IMR-90 (cell line): Measurements from ENCODE around the gene RTBDN. TPM values are rescaled to one million over a fixed set of nuclear protein-coding genes. Genes with fewer than 3 reads are reported as not detected.

Experiments used
- ATAC-seq: fragments of 200-7000 bp; cut with Tn5 transposase; 2 replicates; pipeline ENCODE4 v1.9.1; 2020; ENCODE audit warnings: low read depth, mild to moderate bottlenecking, moderate library complexity
- BruUV-seq: library from RNA; stranded (reverse); fragments of 400-500 nt; replicated peaks from 2 replicates; lab custom pipeline; 2021; lab: Mats Ljungman, UMichigan
- CTCF ChIA-PET: fragments of 300-600 bp; formaldehyde crosslinking; extraction: SDS; loops from one replicate; lab custom pipeline; 2021; ENCODE audit warnings: antibody characterized with exemption; lab: Yijun Ruan, JAX
- POLR2A ChIA-PET: fragments of 300-600 bp; sonication (Branson Sonifier 250); formaldehyde crosslinking; loops from one replicate; lab custom pipeline; 2022; ENCODE audit warnings: antibody characterized with exemption; ENCODE audit not compliant: unreplicated experiment; lab: Charles Lee
- DNase-seq: peaks from one replicate; pipeline ENCODE4 v3.0.0; 2013
- H2AFZ ChIP-seq: replicated peaks from 2 replicates; pipeline ENCODE3; 2013; ENCODE audit warnings: low read length, mild to moderate bottlenecking; ENCODE audit not compliant: poor library complexity
- H2AK5ac ChIP-seq: 2 replicates; pipeline ENCODE4 v1.6.1; 2013; ENCODE audit warnings: low read depth, low read length, inconsistent platforms
- H2AK9ac ChIP-seq: replicated peaks from 2 replicates; pipeline ENCODE3; 2013; ENCODE audit warnings: mild to moderate bottlenecking, low read depth, low read length, moderate library complexity; ENCODE audit not compliant: poor library complexity
- H2BK120ac ChIP-seq: 2 replicates; pipeline ENCODE4 v1.6.1; 2013; ENCODE audit warnings: low read depth, low read length, inconsistent platforms
- H2BK15ac ChIP-seq: 3 replicates; pipeline ENCODE4 v1.6.1; 2013; ENCODE audit warnings: low read depth, low read length, inconsistent platforms
- H2BK20ac ChIP-seq: 2 replicates; pipeline ENCODE4 v1.6.1; 2013; ENCODE audit warnings: low read depth, mild to moderate bottlenecking, inconsistent platforms, low read length, moderate library complexity
- H2BK5ac ChIP-seq: 2 replicates; pipeline ENCODE4 v1.6.1; 2013; ENCODE audit warnings: mild to moderate bottlenecking, low read depth, low read length, inconsistent platforms; ENCODE audit not compliant: poor library complexity, severe bottlenecking
- H3K14ac ChIP-seq: replicated peaks from 2 replicates; pipeline ENCODE4 v1.6.1; 2013; ENCODE audit warnings: low read depth, low read length, inconsistent platforms
- H3K18ac ChIP-seq: 2 replicates; pipeline ENCODE4 v1.6.1; 2013; ENCODE audit warnings: low read depth, low read length, control low read depth
- H3K23ac ChIP-seq: 2 replicates; pipeline ENCODE4 v1.6.1; 2013; ENCODE audit warnings: low read depth, low read length, inconsistent platforms
- H3K27ac ChIP-seq: 2 replicates; pipeline ENCODE4 v1.5.1; 2013; ENCODE audit warnings: mild to moderate bottlenecking, control low read depth, low read length; ENCODE audit not compliant: insufficient read depth
- H3K27me3 ChIP-seq: 2 replicates; pipeline ENCODE4 v1.6.1; 2013; ENCODE audit warnings: low read length; ENCODE audit not compliant: control insufficient read depth, insufficient read depth
- H3K36me3 ChIP-seq: 2 replicates; pipeline ENCODE4 v1.6.1; 2013; ENCODE audit warnings: low read length, mixed read lengths; ENCODE audit not compliant: control insufficient read depth, insufficient read depth
- H3K4ac ChIP-seq: 2 replicates; pipeline ENCODE4 v1.6.1; 2013; ENCODE audit warnings: low read depth, low read length, inconsistent platforms
- H3K4me1 ChIP-seq: 2 replicates; pipeline ENCODE4 v1.6.1; 2013; ENCODE audit warnings: low read length, mixed read lengths; ENCODE audit not compliant: control insufficient read depth, insufficient read depth
- H3K4me2 ChIP-seq: 2 replicates; pipeline ENCODE4 v1.6.1; 2013; ENCODE audit warnings: low read depth, mild to moderate bottlenecking, control low read depth, low read length, moderate library complexity
- H3K4me3 ChIP-seq: 2 replicates; pipeline ENCODE4 v1.5.1; 2013; ENCODE audit warnings: low read depth, mild to moderate bottlenecking, control low read depth, low read length, moderate library complexity; ENCODE audit not compliant: insufficient read depth
- H3K56ac ChIP-seq: 2 replicates; pipeline ENCODE4 v1.6.1; 2013; ENCODE audit warnings: low read length, inconsistent platforms; ENCODE audit not compliant: insufficient read depth; ENCODE audit errors: extremely low read depth
- H3K79me1 ChIP-seq, 2 experiments: 2 replicates each; pipeline ENCODE4 v1.6.1; 2013; ENCODE audit warnings: low read length in 2 of 2, inconsistent platforms in 1 of 2, low read depth in 1 of 2
- H3K9ac ChIP-seq: 2 replicates; pipeline ENCODE4 v1.6.1; 2013; ENCODE audit warnings: low read depth, low read length, control low read depth
- H3K9me1 ChIP-seq: 2 replicates; pipeline ENCODE4 v1.6.1; 2013; ENCODE audit warnings: low read length, inconsistent platforms; ENCODE audit not compliant: insufficient read depth
- H3K9me3 ChIP-seq: 2 replicates; pipeline ENCODE4 v1.6.1; 2013; ENCODE audit warnings: low read length; ENCODE audit not compliant: control insufficient read depth, insufficient read depth
- H4K20me1 ChIP-seq: 2 replicates; pipeline ENCODE4 v1.6.1; 2013; ENCODE audit warnings: low read length, inconsistent platforms; ENCODE audit not compliant: insufficient read depth
- H4K5ac ChIP-seq: 2 replicates; pipeline ENCODE4 v1.6.1; 2013; ENCODE audit warnings: mild to moderate bottlenecking, low read depth, low read length, control low read depth
- H4K8ac ChIP-seq, 2 experiments: 2 replicates each; pipeline ENCODE4 v1.6.1; 2013; ENCODE audit warnings: low read depth in 2 of 2, low read length in 2 of 2, control low read depth in 1 of 2, inconsistent platforms in 1 of 2
- H4K91ac ChIP-seq: 2 replicates; pipeline ENCODE4 v1.6.1; 2013; ENCODE audit warnings: low read depth, low read length, inconsistent platforms; ENCODE audit not compliant: insufficient read depth
- BHLHE40 ChIP-seq: fragments of 150-350 bp; IDR thresholded peaks from 2 replicates; pipeline ENCODE4 v1.6.1; 2016; ENCODE audit warnings: mild to moderate bottlenecking, low read depth, low read length
- FOS ChIP-seq: fragments of 150-350 bp; IDR thresholded peaks from 2 replicates; pipeline ENCODE4 v1.6.1; 2016; ENCODE audit warnings: low read depth, low read length
- POLR2A ChIP-seq: IDR thresholded peaks from 2 replicates; pipeline ENCODE4 v1.6.1; 2012; ENCODE audit warnings: mild to moderate bottlenecking, low read depth, low read length
- RCOR1 ChIP-seq: IDR thresholded peaks from 2 replicates; pipeline ENCODE4 v1.6.1; 2012; ENCODE audit warnings: mild to moderate bottlenecking, low read length, improper control_type of control experiment; ENCODE audit not compliant: insufficient replicate concordance
- RFX5 ChIP-seq: IDR thresholded peaks from 2 replicates; pipeline ENCODE4 v1.8.0; 2012; ENCODE audit warnings: low read depth, mild to moderate bottlenecking, low read length, moderate library complexity
- SMC3 ChIP-seq: fragments of 150-350 bp; IDR thresholded peaks from 2 replicates; pipeline ENCODE4 v1.6.1; 2016; ENCODE audit warnings: low read depth, mild to moderate bottlenecking, antibody characterized with exemption, low read length, moderate library complexity
- WGBS, 2 experiments: methylation state at CpG; one replicate each; pipeline versions ENCODE4 v1.1.5 to v1.1.7; 2013; ENCODE audit warnings: missing lambda C conversion rate in 2 of 2; ENCODE audit not compliant: insufficient read length in 1 of 2; ENCODE audit errors: extremely low coverage in 2 of 2; 5-methylcytosine and 5-hydroxymethylcytosine counted together
- dilution Hi-C: fragments of 300-500 bp; cut with HindIII; formaldehyde crosslinking; loops from one replicate; pipeline ENCODE4 v1.14.3; 2018; ENCODE audit warnings: low sequenced_read_pairs; ENCODE audit not compliant: unreplicated experiment
- in situ Hi-C: fragments of 300-500 bp; cut with MboI; formaldehyde crosslinking; loops from 3 replicates; pipeline ENCODE4 v1.14.3; 2019; ENCODE audit warnings: low sequenced_read_pairs, inconsistent platforms, mixed read lengths
- intact Hi-C: fragments of 100-400 bp; cut with micrococcal nuclease; formaldehyde crosslinking; loops from 2 replicates; pipeline ENCODE4 v1.10.0; 2022
- polyA plus RNA-seq, 3 experiments: library from polyadenylated mRNA; depleted of rRNA; stranded (reverse); fragments of >200 nt; gene quantifications; 2 replicates each; pipeline ENCODE4 v1.2.3, GENCODE V29; 2012; ENCODE audit warnings: low replicate concordance in 1 of 3
- total RNA-seq: library from RNA; depleted of rRNA; stranded (reverse); fragments of >200 nt; gene quantifications from 2 replicates; pipeline ENCODE4 v1.2.3, GENCODE V29; 2012

RTBDN gene
- total and polyA plus RNA-seq, 2 of the 4 experiments (the other 2 are of a cell fraction) = 0.07 TPM; not detected in 1

- Histone ChIP-seq H3K18ac (peak overlapping the region; percentile 29; the same call in 1 of the 2 replicates), H4K8ac (peak overlapping the region; percentile 3 to 79; a peak in 3 of 4 replicates), H2BK5ac (peak overlapping the region; percentile 95), H3K9me3 (no peaks in the 10 kb centered on the region), H4K20me1 (peaks cover 3% of the 10 kb centered on the region; the same call in 1 of the 2 replicates), H4K5ac (peak overlapping the region; percentile 77), H3K9ac (no peak overlapping the region), H2BK20ac (peak overlapping the region; percentile 5; the same call in 1 of the 2 replicates), H2AFZ (peak overlapping the region; percentile 86), H2BK15ac (no peak overlapping the region), H3K4me3 (no peak overlapping the region), H3K36me3 (no peaks in the 10 kb centered on the region), H4K91ac (peak overlapping the region; percentile 40; the same call in 1 of the 2 replicates), H2BK120ac (peak overlapping the region; percentile 88), H3K9me1 (peaks cover 25% of the 10 kb centered on the region), H3K14ac (no peak overlapping the region; the same call in 1 of the 2 replicates), H3K4me1 (peaks cover 51% of the 10 kb centered on the region), H3K4ac (peak overlapping the region; percentile 80), H3K56ac (no peak overlapping the region), H3K27me3 (no peaks in the 10 kb centered on the region), H3K23ac (0 out of 2 replicates have a peak overlapping the region, but pooled peaks have one; percentile 48), H3K4me2 (no peak overlapping the region), H3K27ac (peak overlapping the region; percentile 7; the same call in 1 of the 2 replicates), H2AK9ac (peak overlapping the region; percentile 73), H2AK5ac (0 out of 2 replicates have a peak overlapping the region, but pooled peaks have one; percentile 8), H3K79me1 (peaks cover 0 to 40% of the 10 kb centered on the region in 2 experiments; a peak in 2 of 4 replicates)
- DNase-seq (no peak), ATAC-seq (no peak)
- in situ Hi-C loops (loop anchor here (25.0 kb wide), 1 partner anchor 1051 kb away; no protein-coding TSS in a partner anchor), intact Hi-C loops (no loop called here), dilution Hi-C loops (no loop called here)
- TF ChIP-seq RFX5 (no peak), SMC3 (no peak), BHLHE40 (no peak), RCOR1 (no peak), POLR2A (peak; percentile 23; the same call in 1 of the 2 replicates), FOS (no peak)
- WGBS, 2 experiments = 60% methylated on average over 12 of the region's 18 CpGs; no CpG with 5 or more reads in 1 of the 2 experiments
- CTCF ChIA-PET = interaction anchor here (0.6 kb wide), 1 partner anchor 9 kb away, joined by 3 read pairs; no protein-coding TSS in a partner anchor
- POLR2A ChIA-PET = no interaction called here
- BruUV-seq = no TSS peak
Measured at GRCh38 chr19:12786141-12786870, 48.1 kb downstream of the RTBDN start.
